ENCODE results near the gene SPATA4. TPM values are rescaled to one million over a fixed set of nuclear protein-coding genes. Genes with fewer than 3 reads are reported as not detected.

Gene SPATA4
- total RNA-seq, 1 experiment from 2014 or later = not detected

DNA sequence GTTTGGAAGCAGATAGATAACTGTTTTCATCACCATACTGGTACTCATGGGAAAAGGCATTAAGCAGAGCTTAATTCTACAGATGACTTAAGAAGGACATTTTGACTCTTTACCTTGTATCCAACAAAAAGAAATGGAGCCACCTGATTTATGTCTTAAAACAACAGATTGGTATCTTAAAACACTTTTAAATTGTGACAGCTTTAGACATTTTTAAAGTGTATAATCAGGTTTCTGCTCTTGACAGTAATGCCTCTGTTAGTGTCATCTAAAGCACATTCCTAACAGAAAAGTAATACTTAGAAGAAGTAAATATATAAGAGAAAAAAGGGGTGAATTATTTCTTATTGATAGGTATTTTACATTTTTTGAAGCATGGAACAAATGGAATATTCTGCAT lies 55.9 kb downstream of the SPATA4 start:
- Histone ChIP-seq H2BK20ac (ENCODE audit: low read depth, low read length, poor library complexity, severe bottlenecking) (no peak overlapping the region), H3K79me2 (ENCODE audit: insufficient read depth, low read length) (no peaks in the 10 kb centered on the region), H4K91ac (ENCODE audit: insufficient read length, low read depth, low read length) (no peak overlapping the region), H2BK5ac (ENCODE audit: insufficient read length, low read length) (no peak overlapping the region), H4K8ac (replicated peaks; ENCODE audit: insufficient read length, low read depth, low read length) (no peak overlapping the region), H2BK120ac (ENCODE audit: low read depth, low read length, poor library complexity, severe bottlenecking) (no peak overlapping the region), H4K20me1 (ENCODE audit: control insufficient read depth, insufficient read depth, insufficient read length) (no peaks in the 10 kb centered on the region), H3K23ac (ENCODE audit: insufficient read length, low read depth, low read length) (no peak overlapping the region), H3K23me2 (ENCODE audit: insufficient read length, low read depth, low read length, poor library complexity, severe bottlenecking) (no peaks in the 10 kb centered on the region), H3K4ac (ENCODE audit: low read depth, low read length) (no peak overlapping the region), H4K5ac (ENCODE audit: insufficient read length, low read depth, low read length) (no peak overlapping the region), H3K27me3 (ENCODE audit: insufficient read depth, low read length) (no peaks in the 10 kb centered on the region), H3K56ac (ENCODE audit: insufficient read length, low read depth, low read length) (no peak overlapping the region), H3K27ac (ENCODE audit: insufficient read length, low read depth, low read length) (no peak overlapping the region), H2AK5ac (ENCODE audit: insufficient read length, low read length) (no peak overlapping the region), H3K4me2 (ENCODE audit: insufficient read depth, insufficient read length, low read length) (no peak overlapping the region), H3K4me1 (ENCODE audit: insufficient read depth, low read length) (no peaks in the 10 kb centered on the region), H3K9ac (ENCODE audit: extremely low read depth, insufficient read length, low read length) (no peak overlapping the region), H3K18ac (ENCODE audit: insufficient read length, low read depth, low read length) (no peak overlapping the region), H3K9me3 (ENCODE audit: control insufficient read depth, low read depth, low read length) (no peaks in the 10 kb centered on the region), H2BK15ac (ENCODE audit: low read depth, low read length) (no peak overlapping the region), H2AFZ (ENCODE audit: low read length) (no peak overlapping the region), H2BK12ac (ENCODE audit: insufficient read length, low read depth, low read length) (no peak overlapping the region), H3K14ac (ENCODE audit: insufficient read depth, low read length) (no peak overlapping the region), H3T11ph (ENCODE audit: low read length) (no peak overlapping the region), H3K79me1 (ENCODE audit: insufficient read depth, low read depth, low read length, poor library complexity, severe bottlenecking) (no peaks in the 10 kb centered on the region)
- H3K36me3 Mint-ChIP-seq (ENCODE audit: insufficient read depth in 1 of 3, low read depth in 3 of 3) = no peaks in the 10 kb centered on the region
- no peak for TF ChIP-seq CTCF (conservative IDR thresholded peaks at IDR 0.05)
- DNase-seq = no peak
- no peaks in the 10 kb centered on the region for H3K9me3 Mint-ChIP-seq
- H3K27ac Mint-ChIP-seq = no peak overlapping the region
- no peak overlapping the region for H3K4me3 Mint-ChIP-seq
- H3K27me3 Mint-ChIP-seq (ENCODE audit: low read depth) = no peaks in the 10 kb centered on the region
- 0 out of 4 replicates have a peak, but pooled peaks cover 0 to 2% of the 10 kb centered on the region in 2 experiments for H3K4me1 Mint-ChIP-seq

Measured in H9 (cell line).